H1 (cell line): Measurements from ENCODE around the gene GBP5. TPM values are rescaled to one million over a fixed set of nuclear protein-coding genes. Genes with fewer than 3 reads are reported as not detected.

ENCODE experiments used
- CTCF ChIA-PET: fragments of 300-600 bp; sonication (Branson Sonifier 250); formaldehyde crosslinking; loops from one replicate; lab custom pipeline; 2021; ENCODE audit not compliant: partially characterized antibody; lab: Charles Lee
- POLR2A ChIA-PET: fragments of 300-600 bp; sonication (Branson Sonifier 250); formaldehyde crosslinking; loops from one replicate; lab custom pipeline; 2021; ENCODE audit warnings: inconsistent platforms; ENCODE audit not compliant: partially characterized antibody; lab: Charles Lee
- DNase-seq, 2 experiments: peaks; one replicate each; pipeline versions ENCODE4 v3.0.0 to v3.0.0-alpha.2; 2010 to 2022; ENCODE audit warnings: low spot score in 2 of 2, low read depth in 1 of 2, mixed read lengths in 1 of 2
- FAIRE-seq: peaks from 2 replicates; lab custom pipeline; 2011; peaks lifted over from hg19 to GRCh38; lab: Jason Lieb, UNC
- H2AFZ ChIP-seq: 2 replicates; pipeline ENCODE4 v1.8.1; 2012; ENCODE audit warnings: low read length, inconsistent platforms
- H2AK5ac ChIP-seq: 2 replicates; pipeline ENCODE4 v1.6.1; 2013; ENCODE audit warnings: low read depth, low read length
- H2BK120ac ChIP-seq: replicated peaks from 2 replicates; pipeline ENCODE3; 2013; ENCODE audit warnings: low read depth, low read length, inconsistent platforms
- H2BK12ac ChIP-seq: 2 replicates; pipeline ENCODE4 v1.6.1; 2013; ENCODE audit warnings: low read depth, low read length
- H2BK15ac ChIP-seq: 2 replicates; pipeline ENCODE4 v1.6.1; 2013; ENCODE audit warnings: low read length
- H2BK20ac ChIP-seq: 2 replicates; pipeline ENCODE4 v1.6.1; 2013; ENCODE audit warnings: low read length
- H2BK5ac ChIP-seq: 2 replicates; pipeline ENCODE4 v1.6.1; 2013; ENCODE audit warnings: low read depth, low read length
- H3K14ac ChIP-seq: 2 replicates; pipeline ENCODE4 v1.6.1; 2013; ENCODE audit warnings: inconsistent platforms; ENCODE audit not compliant: insufficient read length
- H3K18ac ChIP-seq: 2 replicates; pipeline ENCODE4 v1.6.1; 2013; ENCODE audit warnings: low read length; ENCODE audit errors: extremely low read depth
- H3K23ac ChIP-seq: 2 replicates; pipeline ENCODE4 v1.6.1; 2013; ENCODE audit warnings: inconsistent platforms; ENCODE audit not compliant: insufficient read length
- H3K23me2 ChIP-seq: 2 replicates; pipeline ENCODE4 v1.6.1; 2013; ENCODE audit warnings: low read depth, low read length
- H3K27ac ChIP-seq: 2 replicates; pipeline ENCODE4 v1.6.1; 2011; ENCODE audit warnings: low read depth, low read length, inconsistent platforms
- H3K27me3 ChIP-seq, 4 experiments: replicated peaks in 1 of 4; 1 replicate in 1 of 4; 2 replicates in 3 of 4; pipeline versions ENCODE4 v1.6.1 to v1.8.1; 2011 to 2013; ENCODE audit warnings: low read length in 3 of 4, mild to moderate bottlenecking in 3 of 4, inconsistent platforms in 2 of 4, mixed read lengths in 2 of 4, moderate library complexity in 1 of 4; ENCODE audit not compliant: control insufficient read depth in 3 of 4, insufficient read depth in 3 of 4; ENCODE audit errors: extremely low read depth in 1 of 4
- H3K36me3 ChIP-seq, 4 experiments: 2 replicates each; pipeline versions ENCODE4 v1.6.1 to v1.8.1; 2011 to 2013; ENCODE audit warnings: mild to moderate bottlenecking in 4 of 4, low read length in 3 of 4, moderate library complexity in 2 of 4, control low read depth in 1 of 4, inconsistent platforms in 1 of 4; ENCODE audit not compliant: insufficient read depth in 4 of 4, control insufficient read depth in 2 of 4
- H3K4ac ChIP-seq: replicated peaks from 2 replicates; pipeline ENCODE3; 2013; ENCODE audit warnings: low read length, low read depth, mixed read lengths, inconsistent platforms; ENCODE audit not compliant: insufficient read length
- H3K4me1 ChIP-seq, 4 experiments: replicated peaks in 1 of 4; 1 replicate in 1 of 4; 2 replicates in 3 of 4; pipeline versions ENCODE4 v1.6.1 to v1.8.1; 2011 to 2013; ENCODE audit warnings: low read length in 3 of 4, inconsistent platforms in 2 of 4, mixed read lengths in 1 of 4; ENCODE audit not compliant: insufficient read depth in 4 of 4, control insufficient read depth in 3 of 4
- H3K4me2 ChIP-seq, 2 experiments: 2 replicates each; pipeline versions ENCODE4 v1.6.1 to v1.8.1; 2011 to 2013; ENCODE audit warnings: low read depth in 2 of 2, low read length in 2 of 2, control low read depth in 1 of 2, inconsistent platforms in 1 of 2, mild to moderate bottlenecking in 1 of 2; ENCODE audit not compliant: insufficient read depth in 1 of 2
- H3K4me3 ChIP-seq, 4 experiments: fragments of 200-600, 300-600 bp in 1 of 4; sonication (generic), shearing (Covaris generic), sonication (Bioruptor Twin) in 1 of 4; 2 replicates each; pipeline versions ENCODE4 v1.5.1 to v1.8.1; 2011 to 2016; ENCODE audit warnings: low read length in 4 of 4, low read depth in 3 of 4, control low read depth in 2 of 4, inconsistent platforms in 2 of 4, mild to moderate bottlenecking in 2 of 4, mixed read lengths in 1 of 4, moderate library complexity in 1 of 4; ENCODE audit not compliant: insufficient read depth in 2 of 4; ENCODE audit errors: extremely low read depth in 1 of 4
- H3K56ac ChIP-seq: replicated peaks from 2 replicates; pipeline ENCODE3; 2013; ENCODE audit warnings: low read depth, mild to moderate bottlenecking, mixed read lengths, low read length, inconsistent platforms; ENCODE audit not compliant: insufficient read length
- H3K79me1 ChIP-seq: 2 replicates; pipeline ENCODE4 v1.6.1; 2013; ENCODE audit warnings: low read depth, low read length, control low read depth
- H3K79me2 ChIP-seq, 2 experiments: 2 replicates each; pipeline versions ENCODE4 v1.6.1 to v1.8.1; 2012 to 2013; ENCODE audit warnings: low read length in 2 of 2, mild to moderate bottlenecking in 2 of 2, inconsistent platforms in 1 of 2; ENCODE audit not compliant: insufficient read depth in 2 of 2, control insufficient read depth in 1 of 2
- H3K9ac ChIP-seq, 4 experiments: replicated peaks in 1 of 4; 1 replicate in 1 of 4; 2 replicates in 3 of 4; pipeline versions ENCODE4 v1.6.1 to v1.8.1; 2011 to 2013; ENCODE audit warnings: low read depth in 3 of 4, low read length in 3 of 4, control low read depth in 2 of 4, mild to moderate bottlenecking in 2 of 4, moderate library complexity in 2 of 4, inconsistent platforms in 1 of 4; ENCODE audit errors: extremely low read depth in 1 of 4
- H3K9me3 ChIP-seq, 2 experiments: 2 replicates each; pipeline versions ENCODE4 v1.6.1 to v1.8.1; 2012 to 2013; ENCODE audit warnings: mild to moderate bottlenecking in 2 of 2, moderate library complexity in 2 of 2, control low read depth in 1 of 2, inconsistent platforms in 1 of 2, low read depth in 1 of 2, low read length in 1 of 2, mixed read lengths in 1 of 2; ENCODE audit not compliant: insufficient read depth in 2 of 2
- H4K20me1 ChIP-seq, 2 experiments: replicated peaks in 1 of 2; 2 replicates each; pipeline versions ENCODE3 to v1.8.1; 2011 to 2013; ENCODE audit warnings: inconsistent platforms in 2 of 2, low read length in 2 of 2, mild to moderate bottlenecking in 1 of 2; ENCODE audit not compliant: insufficient read depth in 2 of 2, control insufficient read depth in 1 of 2
- H4K5ac ChIP-seq: 2 replicates; pipeline ENCODE4 v1.6.1; 2013; ENCODE audit warnings: low read length, low read depth, mixed read lengths, inconsistent platforms; ENCODE audit not compliant: insufficient read length
- H4K8ac ChIP-seq: 2 replicates; pipeline ENCODE4 v1.8.0; 2013; ENCODE audit warnings: mild to moderate bottlenecking, moderate library complexity, low read length, inconsistent platforms; ENCODE audit not compliant: insufficient read depth; ENCODE audit errors: extremely low read depth
- H4K91ac ChIP-seq: replicated peaks from 2 replicates; pipeline ENCODE3; 2013; ENCODE audit warnings: low read length, mixed read lengths, inconsistent platforms; ENCODE audit not compliant: insufficient read length
- CTBP2 ChIP-seq: IDR thresholded peaks from 2 replicates; pipeline ENCODE4 v1.7.0; 2011; ENCODE audit warnings: borderline replicate concordance, mild to moderate bottlenecking, moderate library complexity, mixed read lengths, low read length; ENCODE audit not compliant: insufficient read depth, insufficient read length
- KDM1A ChIP-seq: fragments of 200-600, 300-600 bp; sonication (generic); IDR thresholded peaks from 2 replicates; pipeline ENCODE4 v1.7.1; 2016; ENCODE audit warnings: mild to moderate bottlenecking, low read length, borderline replicate concordance
- WGBS, 2 experiments: shearing (Covaris generic) in 1 of 2; methylation state at CpG; one replicate each; pipeline versions ENCODE4 v1.1.6 to v1.1.7; 2013 to 2015; ENCODE audit warnings: low lambda C conversion rate in 2 of 2, mixed read lengths in 2 of 2, inconsistent platforms in 1 of 2, low coverage in 1 of 2, missing lambda C conversion rate in 1 of 2; ENCODE audit not compliant: insufficient replicate concordance in 2 of 2, insufficient coverage in 1 of 2, insufficient read length in 1 of 2; ENCODE audit errors: extremely low coverage in 1 of 2, missing lambda C conversion rate in 1 of 2; 5-methylcytosine and 5-hydroxymethylcytosine counted together
- polyA plus RNA-seq, 7 experiments: library from polyadenylated mRNA; depleted of rRNA in 3 of 7; stranded (reverse) in 5 of 7; unstranded in 2 of 7; fragments of >200 nt in 5 of 7; fragments of 200-250 nt in 2 of 7; gene quantifications; 1 replicate in 5 of 7; 2 replicates in 1 of 7; 4 replicates in 1 of 7; pipeline versions ENCODE4 v1.2.1 to v1.2.3, GENCODE V29; 2011 to 2013; ENCODE audit warnings: missing spikeins in 2 of 7, mixed read lengths in 2 of 7
- total RNA-seq: library from RNA; stranded (reverse); fragmentation: NEBNext Ultra II Directional; extraction: Animal tissue kit (Norgen Biotek cat#: 25700); gene quantifications from 2 replicates; pipeline ENCODE4 v1.2.1, GENCODE V29; 2021

The GBP5 gene
- total and polyA plus RNA-seq, 2 of the 8 experiments (the other 6 are each of a cell fraction or from before 2014, with no cell fraction given): not detected

DNA sequence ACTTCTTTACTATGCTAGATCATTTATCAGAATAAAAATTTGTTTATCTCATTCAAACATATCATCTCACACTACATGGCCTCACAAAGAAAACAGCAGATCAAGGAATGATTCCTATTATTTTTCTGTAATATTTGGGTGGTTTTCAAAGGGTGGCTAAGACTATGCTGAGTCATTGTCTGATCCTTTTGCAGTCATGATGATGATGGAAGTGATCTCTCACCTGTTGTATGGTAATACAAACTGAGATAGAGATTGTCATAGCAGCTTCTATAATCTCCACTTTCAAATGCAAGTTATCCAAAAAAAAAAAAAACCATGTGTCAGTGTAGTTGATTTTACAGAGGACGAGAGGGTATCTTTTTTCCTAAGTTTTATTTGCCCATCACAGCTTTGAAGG is 37.2 kb upstream of the GBP5 start:
- Histone ChIP-seq H3K9ac (no peak overlapping the region), H3K4me2 (no peak overlapping the region), H2BK15ac (no peak overlapping the region), H2BK12ac (no peak overlapping the region), H3K4me1 (no peaks in the 10 kb centered on the region), H3K79me1 (no peaks in the 10 kb centered on the region), H2BK5ac (no peak overlapping the region), H3K18ac (no peak overlapping the region), H4K20me1 (no peaks in the 10 kb centered on the region), H2AK5ac (no peak overlapping the region), H3K14ac (no peak overlapping the region), H3K36me3 (no peaks in the 10 kb centered on the region), H3K4me3 (no peak overlapping the region), H3K27me3 (no peaks in the 10 kb centered on the region), H3K56ac (no peak overlapping the region), H2BK20ac (no peak overlapping the region), H2AFZ (no peak overlapping the region), H2BK120ac (no peak overlapping the region), H4K91ac (no peak overlapping the region), H3K23ac (no peak overlapping the region), H4K8ac (no peak overlapping the region), H4K5ac (no peak overlapping the region), H3K23me2 (no peaks in the 10 kb centered on the region), H3K4ac (no peak overlapping the region), H3K27ac (no peak overlapping the region), H3K79me2 (no peaks in the 10 kb centered on the region), H3K9me3 (no peaks in the 10 kb centered on the region)
- FAIRE-seq: no peak
- 100% methylated on average over 1 of the region's 1 CpG; no CpG with 5 or more reads in 1 of the 2 experiments for WGBS, 2 experiments
- ChIA-PET CTCF (interaction anchor here (0.6 to 1.4 kb wide), 2 partner anchors 48 to 460 kb away, joined by 3 to 4 read pairs; no protein-coding TSS in a partner anchor), POLR2A (no interaction called here)
- no peak for TF ChIP-seq CTBP2
- TF ChIP-seq KDM1A: no peak
- DNase-seq: no peak
